ENCODE results near the gene RAD21L1. TPM values are rescaled to one million over a fixed set of nuclear protein-coding genes. Genes with fewer than 3 reads are reported as not detected.

The RAD21L1 gene
- polyA plus RNA-seq, 1 donor from 2014 or later = not detected

GRCh38 chr20:1291191-1291741, 65.4 kb downstream of the RAD21L1 start:
- no peak overlapping the region for H3K9ac ChIP-seq (ENCODE audit: low read length)
- no peaks in the 10 kb centered on the region for H4K20me1 ChIP-seq (ENCODE audit: insufficient read depth)
- H3K36me3 ChIP-seq (ENCODE audit: insufficient read depth, low read length) = no peaks in the 10 kb centered on the region
- no peaks in the 10 kb centered on the region for H3K27me3 ChIP-seq (ENCODE audit: insufficient read depth, low read depth, low read length)
- H3K27ac ChIP-seq (ENCODE audit: low read length) = no peak overlapping the region
- no peak overlapping the region for H3K4me2 ChIP-seq (ENCODE audit: low read length)
- no peak overlapping the region for H3K4me3 ChIP-seq (ENCODE audit: low read length)
- TF ChIP-seq EZH2 (IDR thresholded peaks at IDR 0.05; ENCODE audit: borderline replicate concordance, insufficient read depth, low read length, poor library complexity, severe bottlenecking) (no peak), POLR2AphosphoS5 (IDR thresholded peaks at IDR 0.05) (no peak), MXI1 (conservative IDR thresholded peaks at IDR 0.05; ENCODE audit: poor library complexity, severe bottlenecking) (no peak), CTCF (IDR thresholded peaks at IDR 0.05; ENCODE audit: poor library complexity, severe bottlenecking) (no peak), EP300 (conservative IDR thresholded peaks at IDR 0.05; ENCODE audit: poor library complexity, severe bottlenecking) (no peak), SMC3 (conservative IDR thresholded peaks at IDR 0.05; ENCODE audit: poor library complexity) (no peak)
- no peaks in the 10 kb centered on the region for H3K9me3 ChIP-seq (ENCODE audit: low read length)
- no peaks in the 10 kb centered on the region for H3F3A ChIP-seq (ENCODE audit: insufficient read depth, low read length, poor library complexity, severe bottlenecking)
- H3K9me2 ChIP-seq (ENCODE audit: insufficient read depth, low read length) = no peaks in the 10 kb centered on the region
- H2AFZ ChIP-seq (ENCODE audit: low read depth, low read length) = no peak overlapping the region
- no peaks in the 10 kb centered on the region for H3K79me2 ChIP-seq (replicated peaks; ENCODE audit: insufficient read depth, low read length)

GRCh38 chr20:1292620-1293019, 66.8 kb downstream of the RAD21L1 start:
- Histone ChIP-seq H4K20me1 (ENCODE audit: insufficient read depth) (no peaks in the 10 kb centered on the region), H3K27me3 (ENCODE audit: insufficient read depth, low read depth, low read length) (no peaks in the 10 kb centered on the region), H3F3A (ENCODE audit: insufficient read depth, low read length, poor library complexity, severe bottlenecking) (no peaks in the 10 kb centered on the region), H3K9me3 (ENCODE audit: low read length) (no peaks in the 10 kb centered on the region), H3K36me3 (ENCODE audit: insufficient read depth, low read length) (no peaks in the 10 kb centered on the region), H3K79me2 (replicated peaks; ENCODE audit: insufficient read depth, low read length) (no peaks in the 10 kb centered on the region), H3K4me3 (ENCODE audit: low read length) (no peak overlapping the region), H2AFZ (ENCODE audit: low read depth, low read length) (no peak overlapping the region), H3K9ac (ENCODE audit: low read length) (no peak overlapping the region), H3K4me2 (ENCODE audit: low read length) (no peak overlapping the region), H3K27ac (ENCODE audit: low read length) (no peak overlapping the region), H3K9me2 (ENCODE audit: insufficient read depth, low read length) (no peaks in the 10 kb centered on the region)
- TF ChIP-seq POLR2AphosphoS5 (IDR thresholded peaks at IDR 0.05) (no peak), EZH2 (IDR thresholded peaks at IDR 0.05; ENCODE audit: borderline replicate concordance, insufficient read depth, low read length, poor library complexity, severe bottlenecking) (no peak)

- H3K4me2 ChIP-seq (ENCODE audit: low read length) = no peak overlapping the region
- no peak overlapping the region for H2AFZ ChIP-seq (ENCODE audit: low read depth, low read length)
- H3K9me2 ChIP-seq (ENCODE audit: insufficient read depth, low read length) = no peaks in the 10 kb centered on the region
- no peak overlapping the region for H3K27ac ChIP-seq (ENCODE audit: low read length)
- H3K36me3 ChIP-seq (ENCODE audit: insufficient read depth, low read length) = no peaks in the 10 kb centered on the region
- H3K9ac ChIP-seq (ENCODE audit: low read length) = no peak overlapping the region
- no peak for TF ChIP-seq EP300 (conservative IDR thresholded peaks at IDR 0.05; ENCODE audit: poor library complexity, severe bottlenecking)
- H3K27me3 ChIP-seq (ENCODE audit: insufficient read depth, low read depth, low read length) = no peaks in the 10 kb centered on the region
- H3F3A ChIP-seq (ENCODE audit: insufficient read depth, low read length, poor library complexity, severe bottlenecking) = no peaks in the 10 kb centered on the region
- no peaks in the 10 kb centered on the region for H3K79me2 ChIP-seq (replicated peaks; ENCODE audit: insufficient read depth, low read length)
- H3K4me3 ChIP-seq (ENCODE audit: low read length) = no peak overlapping the region
- H4K20me1 ChIP-seq (ENCODE audit: insufficient read depth) = no peaks in the 10 kb centered on the region
- no peaks in the 10 kb centered on the region for H3K9me3 ChIP-seq (ENCODE audit: low read length)
Observed at GRCh38 chr20:1293641-1294379, 68.0 kb downstream of the RAD21L1 start.

Measured in neural cell (in vitro differentiated cells).